Chondrocyte (in vitro differentiated cells): Measurements from ENCODE around the gene TELO2. TPM values are rescaled to one million over a fixed set of nuclear protein-coding genes. Genes with fewer than 3 reads are reported as not detected.

Experiments
- DNase-seq: peaks from one replicate; pipeline ENCODE4 v3.0.0; 2021; ENCODE audit warnings: mixed read lengths, low spot score
- H3K27ac Mint-ChIP-seq: one replicate; pipeline ENCODE4 v1.8.0; 2021; ENCODE audit warnings: mild to moderate bottlenecking, moderate library complexity, mixed read lengths; ENCODE audit not compliant: unreplicated experiment
- H3K27me3 Mint-ChIP-seq: 2 replicates; pipeline ENCODE4 v1.8.0; 2021; ENCODE audit warnings: low read depth, mixed read lengths
- H3K36me3 Mint-ChIP-seq: 2 replicates; pipeline ENCODE4 v1.8.0; 2021; ENCODE audit warnings: low read depth, mixed read lengths
- H3K4me1 Mint-ChIP-seq: 2 replicates; pipeline ENCODE4 v1.8.0; 2021; ENCODE audit warnings: low read depth, mild to moderate bottlenecking, mixed read lengths
- H3K4me3 Mint-ChIP-seq: one replicate; pipeline ENCODE4 v1.8.0; 2021; ENCODE audit warnings: mild to moderate bottlenecking, moderate library complexity, mixed read lengths; ENCODE audit not compliant: unreplicated experiment
- H3K9me3 Mint-ChIP-seq: 2 replicates; pipeline ENCODE4 v1.8.0; 2021; ENCODE audit warnings: low read depth, mixed read lengths
- CTCF ChIP-seq: fragments of 200-600 bp; sonication (generic); IDR thresholded peaks from 2 replicates; pipeline ENCODE4 v1.5.0; 2021; ENCODE audit warnings: antibody characterized with exemption, mild to moderate bottlenecking, moderate library complexity
- total RNA-seq: library from RNA; stranded (reverse); gene quantifications from 3 replicates; pipeline ENCODE4 v1.2.1, GENCODE V29; 2021

Gene TELO2
- total RNA-seq, 1 donor from 2014 or later = 21.7 TPM

- Mint-ChIP-seq H3K27ac (no peak overlapping the region), H3K4me1 (no peaks in the 10 kb centered on the region), H3K4me3 (no peak overlapping the region), H3K36me3 (peaks cover 11% of the 10 kb centered on the region), H3K9me3 (no peaks in the 10 kb centered on the region), H3K27me3 (no peaks in the 10 kb centered on the region)
- DNase-seq = no peak
- no peak for TF ChIP-seq CTCF
These were observed 7.4 kb downstream of the TELO2 start for GRCh38 chr16:1500465-1501150.

DNA sequence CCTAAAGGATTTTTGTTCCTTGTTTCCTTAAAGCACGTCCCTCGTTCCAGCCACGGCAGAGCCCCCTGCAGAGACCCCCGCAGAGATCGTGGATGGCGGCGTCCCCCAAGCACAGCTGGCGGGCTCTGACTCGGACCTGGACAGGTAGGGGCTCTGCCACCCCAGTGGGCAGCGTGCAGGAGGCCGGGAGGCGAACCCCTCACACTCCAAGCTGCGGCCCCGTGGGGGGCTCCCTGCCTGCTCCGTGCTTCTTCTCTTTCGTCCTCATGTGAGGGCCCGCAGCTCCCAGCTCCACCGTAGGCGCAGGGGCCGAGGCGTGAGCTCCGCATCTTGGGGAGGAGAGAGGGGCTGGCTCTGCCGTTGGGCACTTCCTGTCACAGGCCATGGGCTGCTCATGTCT lies 8.5 kb downstream of the TELO2 start:
- no peak for TF ChIP-seq CTCF
- no peaks in the 10 kb centered on the region for H3K4me1 Mint-ChIP-seq
- H3K4me3 Mint-ChIP-seq = no peak overlapping the region
- H3K9me3 Mint-ChIP-seq = no peaks in the 10 kb centered on the region
- no peak for DNase-seq
- no peaks in the 10 kb centered on the region for H3K27me3 Mint-ChIP-seq
- H3K27ac Mint-ChIP-seq = no peak overlapping the region
- peaks cover 10% of the 10 kb centered on the region for H3K36me3 Mint-ChIP-seq

- no peak for DNase-seq
- H3K9me3 Mint-ChIP-seq = no peaks in the 10 kb centered on the region
- H3K4me1 Mint-ChIP-seq = no peaks in the 10 kb centered on the region
- H3K36me3 Mint-ChIP-seq = peaks cover 7% of the 10 kb centered on the region
- no peak for TF ChIP-seq CTCF
- no peaks in the 10 kb centered on the region for H3K27me3 Mint-ChIP-seq
- no peak overlapping the region for H3K4me3 Mint-ChIP-seq
- H3K27ac Mint-ChIP-seq = no peak overlapping the region
These were observed 9.2 kb downstream of the TELO2 start for GRCh38 chr16:1502092-1503004.

- Mint-ChIP-seq H3K9me3 (no peaks in the 10 kb centered on the region), H3K36me3 (peaks cover 7% of the 10 kb centered on the region), H3K27me3 (no peaks in the 10 kb centered on the region), H3K27ac (no peak overlapping the region), H3K4me3 (no peak overlapping the region), H3K4me1 (no peaks in the 10 kb centered on the region)
- DNase-seq = no peak
- TF ChIP-seq CTCF = no peak
These were observed 10.2 kb downstream of the TELO2 start for GRCh38 chr16:1503110-1503955.
